Subcutaneous abdominal adipose tissue (tissue), 5 donors: ENCODE results near the gene OAS3.

Source experiments
- H3K27ac ChIP-seq: one replicate; pipeline ENCODE4 v1.7.0; 2013; ENCODE audit warnings: low read depth, mild to moderate bottlenecking, inconsistent platforms, low read length, moderate library complexity
- H3K27me3 ChIP-seq, 5 donors: one replicate each; pipeline ENCODE4 v1.7.0; 2013; ENCODE audit warnings: low read length in 5 of 5, inconsistent platforms in 1 of 5; ENCODE audit not compliant: control insufficient read depth in 5 of 5, insufficient read depth in 4 of 5
- H3K36me3 ChIP-seq, 5 donors: one replicate each; pipeline ENCODE4 v1.7.0; 2013; ENCODE audit warnings: low read length in 5 of 5; ENCODE audit not compliant: control insufficient read depth in 5 of 5, insufficient read depth in 5 of 5
- H3K4me1 ChIP-seq, 5 donors: one replicate each; pipeline ENCODE4 v1.7.0; 2013; ENCODE audit warnings: low read length in 5 of 5, mild to moderate bottlenecking in 3 of 5, moderate library complexity in 1 of 5; ENCODE audit not compliant: control insufficient read depth in 5 of 5, insufficient read depth in 5 of 5
- H3K4me3 ChIP-seq, 5 donors: one replicate each; pipeline ENCODE4 v1.7.0; 2013; ENCODE audit warnings: low read length in 5 of 5, low read depth in 1 of 5
- H3K9ac ChIP-seq, 5 donors: one replicate each; pipeline ENCODE4 v1.7.0; 2013; ENCODE audit warnings: low read length in 5 of 5, mild to moderate bottlenecking in 4 of 5, moderate library complexity in 3 of 5
- H3K9me3 ChIP-seq, 5 donors: one replicate each; pipeline ENCODE4 v1.7.0; 2013; ENCODE audit warnings: low read length in 5 of 5; ENCODE audit not compliant: control insufficient read depth in 5 of 5
- donor health status: healthy.
- donor health status: healthy.
- donor health status: healthy.
- donor health status: healthy.
- donor health status: healthy.

The OAS3 gene

GRCh38 chr12:112936927-112937326 lies 1.3 kb upstream of the OAS3 start:
- Histone ChIP-seq H3K4me3 (no peak overlapping the region), H3K27me3 (no peaks in the 10 kb centered on the region), H3K36me3 (peaks cover 0 to 5% (median 4%) of the 10 kb centered on the region in 5 donors), H3K4me1 (peaks cover 3 to 25% (median 15%) of the 10 kb centered on the region in 5 donors), H3K9me3 (no peaks in the 10 kb centered on the region), H3K9ac (no peak overlapping the region), H3K27ac (peak overlapping the region; percentile 64)

GRCh38 chr12:112938751-112939150 lies 477 bp downstream of the OAS3 start:
- Histone ChIP-seq H3K4me3 (peak overlapping the region; percentile 73 to 92 (median 77)), H3K4me1 (peaks cover 3 to 25% (median 15%) of the 10 kb centered on the region in 5 donors), H3K27ac (peak overlapping the region; percentile 64), H3K9ac (peak overlapping the region; percentile 57 to 97 (median 81)), H3K27me3 (no peaks in the 10 kb centered on the region), H3K36me3 (peaks cover 0 to 8% (median 5%) of the 10 kb centered on the region in 5 donors), H3K9me3 (no peaks in the 10 kb centered on the region)

- H3K27ac ChIP-seq: no peak overlapping the region
- no peaks in the 10 kb centered on the region for H3K9me3 ChIP-seq
- peaks cover 3 to 25% (median 15%) of the 10 kb centered on the region in 5 donors for H3K4me1 ChIP-seq
- no peaks in the 10 kb centered on the region for H3K27me3 ChIP-seq
- H3K36me3 ChIP-seq: peaks cover 0 to 19% (median 14%) of the 10 kb centered on the region in 5 donors
- H3K4me3 ChIP-seq: peak overlapping the region in 4 of 5 donors; percentile 17 to 88 (median 60)
- peak overlapping the region in 1 of 5 donors; percentile 40 for H3K9ac ChIP-seq
These were observed 1.6 kb downstream of the OAS3 start for GRCh38 chr12:112939761-112940381.

GRCh38 chr12:112941528-112942335 lies 3.5 kb downstream of the OAS3 start:
- Histone ChIP-seq H3K27me3 (no peaks in the 10 kb centered on the region), H3K4me1 (peaks cover 3 to 25% (median 15%) of the 10 kb centered on the region in 5 donors), H3K4me3 (no peak overlapping the region)

GRCh38 chr12:112942572-112942971 lies 4.3 kb downstream of the OAS3 start:
- H3K27ac ChIP-seq: no peak overlapping the region
- H3K27me3 ChIP-seq: no peaks in the 10 kb centered on the region
- peaks cover 3 to 38% (median 32%) of the 10 kb centered on the region in 5 donors for H3K36me3 ChIP-seq
- no peaks in the 10 kb centered on the region for H3K9me3 ChIP-seq
- H3K9ac ChIP-seq: no peak overlapping the region
- H3K4me3 ChIP-seq: no peak overlapping the region
- H3K4me1 ChIP-seq: peaks cover 3 to 25% (median 15%) of the 10 kb centered on the region in 5 donors

More at GRCh38 chr12:112941528-112942335, 3.5 kb downstream of the OAS3 start:
- Histone ChIP-seq H3K36me3 (peaks cover 2 to 29% (median 28%) of the 10 kb centered on the region in 5 donors), H3K27ac (no peak overlapping the region), H3K9ac (no peak overlapping the region), H3K9me3 (no peaks in the 10 kb centered on the region)

GRCh38 chr12:112944024-112944690 lies 5.9 kb downstream of the OAS3 start:
- no peak overlapping the region for H3K27ac ChIP-seq
- no peak overlapping the region for H3K9ac ChIP-seq
- peaks cover 3 to 50% (median 45%) of the 10 kb centered on the region in 5 donors for H3K36me3 ChIP-seq
- peaks cover 3 to 14% (median 7%) of the 10 kb centered on the region in 5 donors for H3K4me1 ChIP-seq
- H3K4me3 ChIP-seq: no peak overlapping the region
- no peaks in the 10 kb centered on the region for H3K27me3 ChIP-seq
- H3K9me3 ChIP-seq: no peaks in the 10 kb centered on the region

GRCh38 chr12:112945515-112945914 lies 7.2 kb downstream of the OAS3 start:
- no peak overlapping the region for H3K27ac ChIP-seq
- peaks cover 0 to under 1% (median 0%) of the 10 kb centered on the region in 5 donors for H3K4me1 ChIP-seq
- peaks cover 3 to 61% (median 48%) of the 10 kb centered on the region in 5 donors for H3K36me3 ChIP-seq
- H3K9me3 ChIP-seq: no peaks in the 10 kb centered on the region
- H3K4me3 ChIP-seq: no peak overlapping the region
- H3K9ac ChIP-seq: no peak overlapping the region
- H3K27me3 ChIP-seq: no peaks in the 10 kb centered on the region

GRCh38 chr12:112946236-112947000 lies 8.1 kb downstream of the OAS3 start:
- H3K4me1 ChIP-seq: no peaks in the 10 kb centered on the region
- no peak overlapping the region for H3K9ac ChIP-seq
- H3K27me3 ChIP-seq: no peaks in the 10 kb centered on the region
- H3K4me3 ChIP-seq: no peak overlapping the region
- H3K9me3 ChIP-seq: no peaks in the 10 kb centered on the region
- no peak overlapping the region for H3K27ac ChIP-seq
- peaks cover 8 to 67% (median 55%) of the 10 kb centered on the region in 5 donors for H3K36me3 ChIP-seq

- H3K27ac ChIP-seq: no peak overlapping the region
- H3K27me3 ChIP-seq: no peaks in the 10 kb centered on the region
- H3K9me3 ChIP-seq: peaks cover 0 to 3% (median 0%) of the 10 kb centered on the region in 5 donors
- peaks cover 8 to 66% (median 51%) of the 10 kb centered on the region in 5 donors for H3K36me3 ChIP-seq
- H3K4me3 ChIP-seq: no peak overlapping the region
- no peak overlapping the region for H3K9ac ChIP-seq
- no peaks in the 10 kb centered on the region for H3K4me1 ChIP-seq
These were observed 9.0 kb downstream of the OAS3 start for GRCh38 chr12:112947314-112947713.
